ENCODE measurements around the gene ZNF445. TPM values are rescaled to one million over a fixed set of nuclear protein-coding genes. Genes with fewer than 3 reads are reported as not detected.

Gene ZNF445
- total and polyA plus RNA-seq, 2 of the 8 experiments (the other 6 are each of a cell fraction or from before 2014, with no cell fraction given), result 3.3 to 26.3 TPM

DNA sequence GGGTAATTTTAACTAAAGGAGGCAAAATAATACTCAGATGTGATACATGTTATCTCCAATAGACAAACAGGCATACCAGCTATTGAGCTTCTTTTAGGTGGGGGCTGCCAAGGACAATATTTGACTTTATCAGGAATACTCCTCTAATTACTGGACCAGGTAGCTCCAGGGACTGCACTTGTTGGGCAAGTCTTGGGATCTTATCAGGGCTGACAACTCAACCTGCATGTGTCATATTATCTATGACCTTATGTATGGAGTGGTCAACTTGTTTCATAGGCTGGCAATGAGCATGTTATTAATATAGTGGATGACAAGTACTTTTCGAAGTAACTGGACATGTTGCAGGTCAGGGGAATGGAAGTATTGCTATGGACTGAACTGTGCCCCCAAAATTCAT lies 15.0 kb upstream of the ZNF445 start:
- H4K8ac ChIP-seq (ENCODE audit: extremely low read depth, insufficient read depth, low read length), result no peak overlapping the region
- FAIRE-seq, result no peak
- TF ChIP-seq GABPA (IDR thresholded peaks at IDR 0.05; ENCODE audit: borderline replicate concordance, insufficient read depth, low read length) (no peak), SIN3A (conservative IDR thresholded peaks at IDR 0.05 in 1 of 2, IDR thresholded peaks at IDR 0.05 in 1 of 2; ENCODE audit: low read depth in 1 of 2, low read length in 2 of 2) (no peak), NRF1 (IDR thresholded peaks at IDR 0.05; ENCODE audit: low read depth, low read length) (no peak), RNF2 (IDR thresholded peaks at IDR 0.05; ENCODE audit: borderline replicate concordance, low read depth, low read length, missing control alignments, poor library complexity, severe bottlenecking) (no peak), SP4 (IDR thresholded peaks at IDR 0.05; ENCODE audit: low read length) (no peak), CBX5 (IDR thresholded peaks at IDR 0.05; ENCODE audit: low read depth, low read length) (no peak), SUZ12 (IDR thresholded peaks at IDR 0.05; ENCODE audit: low read length) (no peak), BACH1 (IDR thresholded peaks at IDR 0.05; ENCODE audit: low read length) (no peak), POU5F1 (IDR thresholded peaks at IDR 0.05; ENCODE audit: low read depth, low read length) (no peak), RXRA (IDR thresholded peaks at IDR 0.05; ENCODE audit: insufficient read depth, low read depth, low read length) (no peak)
- TF ChIP-seq, protein P1, sequence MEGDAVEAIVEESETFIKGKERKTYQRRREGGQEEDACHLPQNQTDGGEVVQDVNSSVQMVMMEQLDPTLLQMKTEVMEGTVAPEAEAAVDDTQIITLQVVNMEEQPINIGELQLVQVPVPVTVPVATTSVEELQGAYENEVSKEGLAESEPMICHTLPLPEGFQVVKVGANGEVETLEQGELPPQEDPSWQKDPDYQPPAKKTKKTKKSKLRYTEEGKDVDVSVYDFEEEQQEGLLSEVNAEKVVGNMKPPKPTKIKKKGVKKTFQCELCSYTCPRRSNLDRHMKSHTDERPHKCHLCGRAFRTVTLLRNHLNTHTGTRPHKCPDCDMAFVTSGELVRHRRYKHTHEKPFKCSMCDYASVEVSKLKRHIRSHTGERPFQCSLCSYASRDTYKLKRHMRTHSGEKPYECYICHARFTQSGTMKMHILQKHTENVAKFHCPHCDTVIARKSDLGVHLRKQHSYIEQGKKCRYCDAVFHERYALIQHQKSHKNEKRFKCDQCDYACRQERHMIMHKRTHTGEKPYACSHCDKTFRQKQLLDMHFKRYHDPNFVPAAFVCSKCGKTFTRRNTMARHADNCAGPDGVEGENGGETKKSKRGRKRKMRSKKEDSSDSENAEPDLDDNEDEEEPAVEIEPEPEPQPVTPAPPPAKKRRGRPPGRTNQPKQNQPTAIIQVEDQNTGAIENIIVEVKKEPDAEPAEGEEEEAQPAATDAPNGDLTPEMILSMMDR (IDR thresholded peaks at IDR 0.05; ENCODE audit: control extremely low read depth in 1 of 3, insufficient read depth in 1 of 3, low read depth in 1 of 3, low read length in 3 of 3), result no peak

More for the DNA sequence above, 15.0 kb upstream of the ZNF445 start:
- no peak overlapping the region for H3K56ac ChIP-seq (replicated peaks; ENCODE audit: insufficient read length, low read depth, low read length)
- no peak overlapping the region for H3K4ac ChIP-seq (replicated peaks; ENCODE audit: insufficient read length, low read depth, low read length)
- ChIA-PET POLR2A (ENCODE audit: partially characterized antibody) (no interaction called here), CTCF (ENCODE audit: partially characterized antibody) (no interaction called here)
- no peaks in the 10 kb centered on the region for H3K27me3 ChIP-seq (replicated peaks in 1 of 4; ENCODE audit: control insufficient read depth in 3 of 4, extremely low read depth in 1 of 4, insufficient read depth in 3 of 4, low read length in 3 of 4)
- H3K23me2 ChIP-seq (ENCODE audit: low read depth, low read length), result no peaks in the 10 kb centered on the region
- H3K4me3 ChIP-seq (ENCODE audit: extremely low read depth in 1 of 4, insufficient read depth in 2 of 4, low read depth in 3 of 4, low read length in 4 of 4), result no peak overlapping the region
- no peak overlapping the region for H2BK15ac ChIP-seq (ENCODE audit: low read length)
- H4K20me1 ChIP-seq (replicated peaks in 1 of 2; ENCODE audit: control insufficient read depth in 1 of 2, insufficient read depth in 2 of 2, low read length in 2 of 2), result no peaks in the 10 kb centered on the region
- peaks cover 28 to 37% of the 10 kb centered on the region in 2 experiments; a peak in 3 of 4 replicates for H3K9me3 ChIP-seq (ENCODE audit: insufficient read depth in 2 of 2, low read depth in 1 of 2, low read length in 1 of 2)
- no peak overlapping the region for H4K91ac ChIP-seq (replicated peaks; ENCODE audit: insufficient read length, low read length)
- H2BK120ac ChIP-seq (replicated peaks; ENCODE audit: low read depth, low read length), result no peak overlapping the region
- no peaks in the 10 kb centered on the region; the same call in 1 of the 2 replicates for H3K79me1 ChIP-seq (ENCODE audit: low read depth, low read length)
- H3K9ac ChIP-seq (replicated peaks in 1 of 4; ENCODE audit: extremely low read depth in 1 of 4, low read depth in 3 of 4, low read length in 3 of 4), result no peak overlapping the region
- H2BK12ac ChIP-seq (ENCODE audit: low read depth, low read length), result no peak overlapping the region
- no peaks in the 10 kb centered on the region for H3K4me1 ChIP-seq (replicated peaks in 1 of 4; ENCODE audit: control insufficient read depth in 3 of 4, insufficient read depth in 4 of 4, low read length in 3 of 4)
- no peak for DNase-seq (ENCODE audit: low read depth in 1 of 2, low spot score in 2 of 2)
- H3K27ac ChIP-seq (ENCODE audit: low read depth, low read length), result no peak overlapping the region
- H3K18ac ChIP-seq (ENCODE audit: extremely low read depth, low read length), result no peak overlapping the region
- no peak overlapping the region for H2BK5ac ChIP-seq (ENCODE audit: low read depth, low read length)
- no peaks in the 10 kb centered on the region for H3K79me2 ChIP-seq (ENCODE audit: control insufficient read depth in 1 of 2, insufficient read depth in 2 of 2, low read length in 2 of 2)
- no peak overlapping the region for H4K5ac ChIP-seq (ENCODE audit: insufficient read length, low read depth, low read length)
- no peak overlapping the region for H2BK20ac ChIP-seq (ENCODE audit: low read length)
- no peak overlapping the region for H2AFZ ChIP-seq (ENCODE audit: low read length)
- H3K23ac ChIP-seq (ENCODE audit: insufficient read length), result no peak overlapping the region
- no peak overlapping the region for H3K4me2 ChIP-seq (ENCODE audit: insufficient read depth in 1 of 2, low read depth in 2 of 2, low read length in 2 of 2)
- no peak overlapping the region for H2AK5ac ChIP-seq (ENCODE audit: low read depth, low read length)
- H3K36me3 ChIP-seq (ENCODE audit: control insufficient read depth in 2 of 4, insufficient read depth in 4 of 4, low read length in 3 of 4), result peaks cover 0 to 23% (median 2%) of the 10 kb centered on the region in 4 experiments; a peak in 4 of 8 replicates
- H3K14ac ChIP-seq (ENCODE audit: insufficient read length), result no peak overlapping the region
- WGBS, 2 experiments (ENCODE audit: extremely low coverage in 1 of 2, insufficient coverage in 1 of 2, insufficient read length in 1 of 2, insufficient replicate concordance in 2 of 2, low coverage in 1 of 2, low lambda C conversion rate in 2 of 2, missing lambda C conversion rate in 1 of 2), result 100% methylated on average over 1 of the region's 1 CpG; no CpG with 5 or more reads in 1 of the 2 experiments
